ENCODE data around the gene RLN3. TPM values are rescaled to one million over a fixed set of nuclear protein-coding genes. Genes with fewer than 3 reads are reported as not detected.

The RLN3 gene
- total and polyA plus RNA-seq, 9 of the 15 experiments (the other 6 are each of a cell fraction or from before 2014, with no cell fraction given) = 0.31 to 1.2 (median 0.71) TPM; not detected in 6

DNA sequence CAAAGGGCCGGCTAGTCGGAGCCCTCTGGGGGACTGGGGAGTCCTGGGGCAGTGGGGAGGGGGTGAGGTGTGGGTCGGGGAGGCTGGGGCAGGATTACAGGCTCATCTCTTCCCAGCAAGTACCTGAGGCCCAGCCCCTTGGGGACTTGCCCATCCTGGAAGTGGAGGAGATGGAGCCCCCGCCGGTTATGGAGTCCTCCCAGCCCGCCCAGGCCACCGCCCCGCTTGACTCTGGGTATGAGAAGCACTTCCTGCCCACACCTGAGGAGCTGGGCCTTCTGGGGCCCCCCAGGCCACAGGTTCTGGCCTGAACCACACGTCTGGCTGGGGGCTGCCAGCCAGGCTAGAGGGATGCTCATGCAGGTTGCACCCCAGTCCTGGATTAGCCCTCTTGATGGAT is 24.0 kb downstream of the RLN3 start:
- Histone ChIP-seq H3K36me3 (ENCODE audit: control insufficient read depth, insufficient read depth, low read length) (peaks cover 23% of the 10 kb centered on the region; the same call in 2 of the 3 replicates), H3K27ac (ENCODE audit: extremely low read depth, low read depth, low read length) (no peak overlapping the region), H3K9me3 (replicated peaks; ENCODE audit: control insufficient read depth, insufficient read depth, low read depth, low read length) (peaks cover 4% of the 10 kb centered on the region), H4K20me1 (replicated peaks; ENCODE audit: control insufficient read depth, insufficient read depth, low read length) (no peaks in the 10 kb centered on the region), H3K79me2 (ENCODE audit: control insufficient read depth, insufficient read depth, low read length) (no peaks in the 10 kb centered on the region), H3K9ac (ENCODE audit: insufficient read depth in 1 of 2, low read depth in 2 of 2, low read length in 2 of 2) (no peak overlapping the region), H3K27me3 (ENCODE audit: control insufficient read depth in 2 of 2, insufficient read depth in 2 of 2, low read length in 2 of 2) (no peaks in the 10 kb centered on the region), H3K4me3 (no peak overlapping the region), H3K4me1 (replicated peaks in 1 of 2; ENCODE audit: control insufficient read depth in 2 of 2, insufficient read depth in 2 of 2, low read length in 2 of 2) (peaks cover 0 to 35% of the 10 kb centered on the region in 2 experiments; a peak in 3 of 5 replicates), H3K9me1 (ENCODE audit: control insufficient read depth, insufficient read depth, low read length) (no peaks in the 10 kb centered on the region), H2AFZ (ENCODE audit: low read depth, low read length) (no peak overlapping the region), H3K4me2 (ENCODE audit: insufficient read depth, low read length) (no peak overlapping the region)
- no peak for ATAC-seq
- intact Hi-C loops (cut with micrococcal nuclease) = no loop called here
- ChIA-PET CTCF (ENCODE audit: low intra/inter-chr PET ratio) (no interaction called here), POLR2A (interaction anchor here (0.7 kb wide), 1 partner anchor 103 kb away, joined by 3 read pairs; no protein-coding TSS in a partner anchor)
- no peak for TF ChIP-seq E2F3 (CRISPR knock-in tag; IDR thresholded peaks at IDR 0.05)
- no peak for TF ChIP-seq ZSCAN29 (IDR thresholded peaks at IDR 0.05)
- peak in 2 of 4 experiments; percentile 5 to 6 for DNase-seq (ENCODE audit: extremely low read depth in 1 of 4, low spot score in 3 of 4)
- 0% methylated on average over 1 of the region's 9 CpGs for WGBS (ENCODE audit: insufficient coverage, low coverage, missing lambda C conversion rate)
- in situ Hi-C loops (cut with MboI) = loop anchor here (25.0 kb wide), 1 partner anchor 465 kb away; no protein-coding TSS in a partner anchor
- FAIRE-seq = no peak
- no TSS peak for BruUV-seq (replicated peaks)

DNA sequence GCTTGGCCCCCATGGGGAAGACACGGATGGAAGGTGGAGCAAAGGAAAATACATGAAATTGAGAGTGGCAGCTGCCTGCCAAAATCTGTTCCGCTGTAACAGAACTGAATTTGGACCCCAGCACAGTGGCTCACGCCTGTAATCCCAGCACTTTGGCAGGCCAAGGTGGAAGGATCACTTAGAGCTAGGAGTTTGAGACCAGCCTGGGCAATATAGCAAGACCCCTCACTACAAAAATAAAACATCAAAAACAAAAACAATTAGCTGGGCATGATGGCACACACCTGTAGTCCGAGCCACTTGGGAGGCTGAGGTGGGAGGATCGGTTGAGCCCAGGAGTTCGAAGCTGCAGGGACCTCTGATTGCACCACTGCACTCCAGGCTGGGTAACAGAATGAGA is 24.5 kb downstream of the RLN3 start:
- peaks cover 23% of the 10 kb centered on the region; the same call in 2 of the 3 replicates for H3K36me3 ChIP-seq (ENCODE audit: control insufficient read depth, insufficient read depth, low read length)
- no peak overlapping the region for H3K4me3 ChIP-seq
- no peak overlapping the region for H3K4me2 ChIP-seq (ENCODE audit: insufficient read depth, low read length)
- no peaks in the 10 kb centered on the region for H3K27me3 ChIP-seq (ENCODE audit: control insufficient read depth in 2 of 2, insufficient read depth in 2 of 2, low read length in 2 of 2)
- in situ Hi-C loops (cut with MboI) (loop anchor here (25.0 kb wide), 1 partner anchor 465 kb away; no protein-coding TSS in a partner anchor), intact Hi-C loops (cut with micrococcal nuclease) (no loop called here)
- no peak overlapping the region for H3K27ac ChIP-seq (ENCODE audit: extremely low read depth, low read depth, low read length)
- no peaks in the 10 kb centered on the region for H4K20me1 ChIP-seq (replicated peaks; ENCODE audit: control insufficient read depth, insufficient read depth, low read length)
- FAIRE-seq = no peak
- no peaks in the 10 kb centered on the region for H3K79me2 ChIP-seq (ENCODE audit: control insufficient read depth, insufficient read depth, low read length)
- TSS peak; percentile 83 for BruUV-seq (replicated peaks)
- CTCF ChIA-PET (ENCODE audit: low intra/inter-chr PET ratio) = no interaction called here
- peaks cover 0 to 39% of the 10 kb centered on the region in 2 experiments; a peak in 3 of 5 replicates for H3K4me1 ChIP-seq (replicated peaks in 1 of 2; ENCODE audit: control insufficient read depth in 2 of 2, insufficient read depth in 2 of 2, low read length in 2 of 2)
- H2AFZ ChIP-seq (ENCODE audit: low read depth, low read length) = no peak overlapping the region
- 77% methylated on average over 6 of the region's 6 CpGs for WGBS (ENCODE audit: insufficient coverage, low coverage, missing lambda C conversion rate)
- ATAC-seq = no peak
- DNase-seq (ENCODE audit: extremely low read depth in 1 of 4, low spot score in 3 of 4) = no peak
- TF ChIP-seq BCOR (IDR thresholded peaks at IDR 0.05) (0 out of 2 replicates have a peak, but pooled peaks have one; percentile 37), CHD4 (IDR thresholded peaks at IDR 0.05; ENCODE audit: insufficient read depth, insufficient replicate concordance, low read depth, low read length, poor library complexity, severe bottlenecking) (no peak), ZNF121 (CRISPR knock-in tag; conservative IDR thresholded peaks at IDR 0.05) (peak; percentile 56)
- H3K9me1 ChIP-seq (ENCODE audit: control insufficient read depth, insufficient read depth, low read length) = no peaks in the 10 kb centered on the region
- no peak overlapping the region for H3K9ac ChIP-seq (ENCODE audit: insufficient read depth in 1 of 2, low read depth in 2 of 2, low read length in 2 of 2)
- H3K9me3 ChIP-seq (replicated peaks; ENCODE audit: control insufficient read depth, insufficient read depth, low read depth, low read length) = peaks cover 4% of the 10 kb centered on the region
- POLR2A ChIA-PET = interaction anchor here (0.6 to 1.1 kb wide), 3 partner anchors 10 to 126 kb away, joined by 3 to 4 read pairs (median 3); no protein-coding TSS in a partner anchor

Measured in K562 (cell line).